Activated CD4-positive, alpha-beta T cell treated with anti-CD3 and anti-CD28 coated beads for 36 hours (primary cell): ENCODE data around the gene PBX4. TPM values are rescaled to one million over a fixed set of nuclear protein-coding genes. Genes with fewer than 3 reads are reported as not detected.
"Not testable (repeated sequence)": the region's sequence is repeated elsewhere in the genome, so short reads cannot be mapped to it uniquely, and the experiment has no call there.

Experiments
- ATAC-seq: fragments of 200-7000 bp; cut with Tn5 transposase; one replicate; pipeline ENCODE4 v1.10.0; 2021; ENCODE audit warnings: mild to moderate bottlenecking, moderate library complexity
- CTCF ChIA-PET: fragments of 350-600 bp; sonication (Branson Sonifier 250); formaldehyde crosslinking; loops from one replicate; lab custom pipeline; 2021; ENCODE audit warnings: antibody characterized with exemption; lab: Charles Lee
- POLR2A ChIA-PET: fragments of 350-600 bp; sonication (Branson Sonifier 250); formaldehyde crosslinking; loops from one replicate; lab custom pipeline; 2021; ENCODE audit warnings: antibody characterized with exemption, inconsistent platforms; lab: Charles Lee
- DNase-seq: peaks from one replicate; pipeline ENCODE4 v3.0.0-alpha.2; 2020
- H3K27ac Mint-ChIP-seq: one replicate; pipeline ENCODE4 v1.8.0; 2021; ENCODE audit warnings: mixed read lengths
- H3K27me3 Mint-ChIP-seq: one replicate; pipeline ENCODE4 v1.8.0; 2021; ENCODE audit warnings: mixed read lengths
- H3K36me3 Mint-ChIP-seq: one replicate; pipeline ENCODE4 v1.8.0; 2021; ENCODE audit warnings: low read depth, mixed read lengths
- H3K4me1 Mint-ChIP-seq: one replicate; pipeline ENCODE4 v1.8.0; 2021; ENCODE audit warnings: mixed read lengths
- H3K4me3 Mint-ChIP-seq: one replicate; pipeline ENCODE4 v1.8.0; 2021; ENCODE audit warnings: mild to moderate bottlenecking, moderate library complexity, mixed read lengths
- H3K9me3 Mint-ChIP-seq: one replicate; pipeline ENCODE4 v1.8.0; 2021; ENCODE audit warnings: low read depth, mixed read lengths
- intact Hi-C, 2 experiments: fragments of 100-400 bp; cut with DNase I in 1 of 2; cut with micrococcal nuclease in 1 of 2; formaldehyde crosslinking; loops; one replicate each; pipeline versions ENCODE4 v1.14.2 to v1.15.1; 2022 to 2024; cut with DNase I, micrococcal nuclease
- total RNA-seq, 2 experiments: library from RNA; stranded (reverse); gene quantifications; one replicate each; pipeline ENCODE4 v1.2.3, GENCODE V29; 2021

Gene PBX4
- total RNA-seq, 2 experiments from 2014 or later, result 19.4 to 21.2 TPM

GRCh38 chr19:19602713-19603324 is 15.7 kb downstream of the PBX4 start:
- ATAC-seq (no peak), DNase-seq (no peak)
- no peaks in the 10 kb centered on the region for H3K27me3 Mint-ChIP-seq
- ChIA-PET CTCF (interaction anchor here (0.5 to 2.6 kb wide), 10 partner anchors 9 to 49 kb away, joined by 3 to 11 read pairs (median 4); no protein-coding TSS in a partner anchor), POLR2A (interaction anchor here (0.7 to 1.0 kb wide), 4 partner anchors 14 to 449 kb away, joined by 3 to 8 read pairs (median 3); no protein-coding TSS in a partner anchor)
- peak overlapping the region; percentile 91 for H3K27ac Mint-ChIP-seq
- no peaks in the 10 kb centered on the region for H3K9me3 Mint-ChIP-seq
- peaks cover 75% of the 10 kb centered on the region for H3K4me1 Mint-ChIP-seq
- H3K4me3 Mint-ChIP-seq, result no peak overlapping the region
- peaks cover 18% of the 10 kb centered on the region for H3K36me3 Mint-ChIP-seq
- intact Hi-C loops, result no loop called here

- no peaks in the 10 kb centered on the region for H3K9me3 Mint-ChIP-seq
- H3K27me3 Mint-ChIP-seq, result no peaks in the 10 kb centered on the region
- DNase-seq (peak; percentile 43), ATAC-seq (no peak)
- H3K27ac Mint-ChIP-seq, result peak overlapping the region; percentile 91
- peak overlapping the region; percentile 5 for H3K4me3 Mint-ChIP-seq
- intact Hi-C loops, result no loop called here
- CTCF ChIA-PET, result interaction anchor here (0.5 to 2.6 kb wide), 10 partner anchors 8 to 48 kb away, joined by 3 to 11 read pairs (median 4); no protein-coding TSS in a partner anchor
- POLR2A ChIA-PET, result interaction anchor here (0.7 to 1.1 kb wide), 6 partner anchors 14 to 450 kb away, joined by 3 to 8 read pairs (median 3); no protein-coding TSS in a partner anchor
- peaks cover 22% of the 10 kb centered on the region for H3K36me3 Mint-ChIP-seq
- peaks cover 79% of the 10 kb centered on the region for H3K4me1 Mint-ChIP-seq
These were observed 16.3 kb downstream of the PBX4 start for GRCh38 chr19:19602136-19602712.

- no peak for ATAC-seq
- Mint-ChIP-seq H3K27ac (peak overlapping the region; percentile 91), H3K9me3 (no peaks in the 10 kb centered on the region), H3K4me1 (peaks cover 78% of the 10 kb centered on the region), H3K36me3 (peaks cover 25% of the 10 kb centered on the region), H3K27me3 (no peaks in the 10 kb centered on the region), H3K4me3 (peak overlapping the region; percentile 27)
- ChIA-PET CTCF (interaction anchor here (0.7 to 2.6 kb wide), 3 partner anchors 47 to 126 kb away, joined by 3 to 11 read pairs (median 3); no protein-coding TSS in a partner anchor), POLR2A (interaction anchor here (0.6 to 0.7 kb wide), 2 partner anchors 50 to 221 kb away, joined by 4 to 5 read pairs; partner anchors contain the start of gene ZNF506)
- intact Hi-C loops, result no loop called here
- DNase-seq, result peak; percentile 37
These were observed 17.6 kb downstream of the PBX4 start for GRCh38 chr19:19600793-19601330.

- Mint-ChIP-seq H3K4me1 (peaks cover 88% of the 10 kb centered on the region), H3K36me3 (peaks cover 31% of the 10 kb centered on the region), H3K27ac (peak overlapping the region; percentile 97), H3K4me3 (peak overlapping the region; percentile 67)
- intact Hi-C loops, result loop anchor here (1.0 to 10.0 kb wide), 16 partner anchors 7 to 1423 kb away; partner anchors contain the start of genes PBX4 (in 2 of the 2), ZNF101 (in 2 of the 2), ATP13A1 (in 1 of the 2) and GMIP (in 1 of the 2)
- ATAC-seq (peak; percentile 62), DNase-seq (peak; percentile 78)
- not testable (repeated sequence) for H3K27me3 Mint-ChIP-seq, H3K9me3 Mint-ChIP-seq
- ChIA-PET CTCF (interaction anchor here (0.7 to 1.0 kb wide), 2 partner anchors 25 to 45 kb away, joined by 3 to 6 read pairs; no protein-coding TSS in a partner anchor), POLR2A (interaction anchor here (1.0 kb wide), 1 partner anchor 11 kb away, joined by 3 read pairs; no protein-coding TSS in a partner anchor)
These were observed 19.6 kb downstream of the PBX4 start for GRCh38 chr19:19598728-19599451.

- H3K27ac Mint-ChIP-seq, result peak overlapping the region; percentile 97
- POLR2A ChIA-PET, result no interaction called here
These were observed 20.6 kb downstream of the PBX4 start for GRCh38 chr19:19597809-19598306.

GRCh38 chr19:19595171-19595701 is 23.3 kb downstream of the PBX4 start:
- DNase-seq (no peak), ATAC-seq (no peak)
- peak overlapping the region; percentile 56 for H3K27ac Mint-ChIP-seq
- no peaks in the 10 kb centered on the region for H3K9me3 Mint-ChIP-seq
- POLR2A ChIA-PET, result no interaction called here
- H3K4me3 Mint-ChIP-seq, result no peak overlapping the region
- CTCF ChIA-PET, result no interaction called here
- no peaks in the 10 kb centered on the region for H3K27me3 Mint-ChIP-seq
- peaks cover 32% of the 10 kb centered on the region for H3K36me3 Mint-ChIP-seq
- H3K4me1 Mint-ChIP-seq, result peaks cover 80% of the 10 kb centered on the region
- intact Hi-C loops, result loop anchor here (5.0 to 10.0 kb wide), 5 partner anchors 140 to 1427 kb away; partner anchors contain the start of genes SLC25A42 (in 1 of the 2), ZNF253 (in 1 of the 2) and ZNF430 (in 1 of the 2)

More at GRCh38 chr19:19597809-19598306, 20.6 kb downstream of the PBX4 start:
- peak; percentile 70 for DNase-seq
- peaks cover 34% of the 10 kb centered on the region for H3K36me3 Mint-ChIP-seq
- CTCF ChIA-PET, result interaction anchor here (1.0 kb wide), 1 partner anchor 44 kb away, joined by 6 read pairs; no protein-coding TSS in a partner anchor
- intact Hi-C loops, result loop anchor here (1.0 to 10.0 kb wide), 14 partner anchors 8 to 1424 kb away; partner anchors contain the start of genes PBX4 (in 2 of the 2), GMIP (in 1 of the 2), SLC25A42 (in 1 of the 2) and ZNF101 (in 1 of the 2)
- H3K27me3 Mint-ChIP-seq, result no peaks in the 10 kb centered on the region
- ATAC-seq, result peak; percentile 66
- peaks cover 82% of the 10 kb centered on the region for H3K4me1 Mint-ChIP-seq
- H3K9me3 Mint-ChIP-seq, result no peaks in the 10 kb centered on the region
- H3K4me3 Mint-ChIP-seq, result peak overlapping the region; percentile 67

GRCh38 chr19:19594381-19594780 is 24.1 kb downstream of the PBX4 start:
- peak; percentile 49 for DNase-seq
- no peak for ATAC-seq
- Mint-ChIP-seq H3K27ac (peak overlapping the region; percentile 87), H3K4me1 (peaks cover 81% of the 10 kb centered on the region), H3K4me3 (no peak overlapping the region), H3K9me3 (no peaks in the 10 kb centered on the region), H3K27me3 (no peaks in the 10 kb centered on the region), H3K36me3 (peaks cover 35% of the 10 kb centered on the region)
- intact Hi-C loops, result loop anchor here (5.0 to 10.0 kb wide), 3 partner anchors 33 to 530 kb away; partner anchors contain the start of genes LPAR2 (in 1 of the 2) and SLC25A42 (in 1 of the 2)
- ChIA-PET CTCF (interaction anchor here (0.6 to 1.4 kb wide), 2 partner anchors 10 to 42 kb away, joined by 3 to 4 read pairs; no protein-coding TSS in a partner anchor), POLR2A (interaction anchor here (0.6 kb wide), 1 partner anchor 187 kb away, joined by 3 read pairs; no protein-coding TSS in a partner anchor)

GRCh38 chr19:19592690-19593089 is 25.8 kb downstream of the PBX4 start:
- ATAC-seq, result no peak
- ChIA-PET CTCF (interaction anchor here (1.2 to 2.0 kb wide), 3 partner anchors 10 to 74 kb away, joined by 3 to 9 read pairs (median 4); no protein-coding TSS in a partner anchor), POLR2A (no interaction called here)
- Mint-ChIP-seq H3K27ac (peak overlapping the region; percentile 82), H3K36me3 (peaks cover 36% of the 10 kb centered on the region), H3K27me3 (no peaks in the 10 kb centered on the region), H3K9me3 (no peaks in the 10 kb centered on the region), H3K4me1 (peaks cover 78% of the 10 kb centered on the region), H3K4me3 (no peak overlapping the region)
- intact Hi-C loops, result loop anchor here (5.0 to 10.0 kb wide), 3 partner anchors 35 to 528 kb away; partner anchors contain the start of genes LPAR2 (in 1 of the 2) and SLC25A42 (in 1 of the 2)
- DNase-seq, result no peak

GRCh38 chr19:19591133-19591825 is 27.2 kb downstream of the PBX4 start:
- ATAC-seq, result peak; percentile 91

More at GRCh38 chr19:19591133-19591825, 27.2 kb downstream of the PBX4 start:
- H3K36me3 Mint-ChIP-seq, result peaks cover 29% of the 10 kb centered on the region
- no peaks in the 10 kb centered on the region for H3K27me3 Mint-ChIP-seq
- POLR2A ChIA-PET, result no interaction called here
- peak overlapping the region; percentile 27 for H3K4me3 Mint-ChIP-seq
- no peaks in the 10 kb centered on the region for H3K9me3 Mint-ChIP-seq
- peak overlapping the region; percentile 82 for H3K27ac Mint-ChIP-seq
- peak; percentile 85 for DNase-seq
- peaks cover 66% of the 10 kb centered on the region for H3K4me1 Mint-ChIP-seq
- intact Hi-C loops, result loop anchor here (1.0 to 10.0 kb wide), 7 partner anchors 27 to 526 kb away; partner anchors contain the start of genes LPAR2 (in 2 of the 2), GMIP (in 1 of the 2), PBX4 (in 1 of the 2) and SLC25A42 (in 1 of the 2)
- CTCF ChIA-PET, result interaction anchor here (0.5 to 3.1 kb wide), 9 partner anchors 12 to 269 kb away, joined by 3 to 13 read pairs (median 4); partner anchors contain the start of gene GMIP
